PFSK-1 (cell line): ENCODE results near the gene PC.

Experiments
- FOXP2 ChIP-seq: optimal IDR thresholded peaks from 2 replicates; pipeline ENCODE3; 2011; ENCODE audit warnings: borderline replicate concordance, control low read depth, inconsistent platforms; ENCODE audit not compliant: insufficient read depth; ENCODE audit errors: extremely low read length, extremely low read depth
- POLR2AphosphoS5 ChIP-seq: IDR thresholded peaks from 2 replicates; pipeline ENCODE4 v1.6.1; 2012; ENCODE audit warnings: low read depth, mild to moderate bottlenecking, control low read depth, low read length, moderate library complexity
- SIN3A ChIP-seq: IDR thresholded peaks from 2 replicates; pipeline ENCODE4 v1.6.1; 2012; ENCODE audit warnings: mild to moderate bottlenecking, low read length, moderate library complexity, borderline replicate concordance; ENCODE audit not compliant: insufficient read depth
- TAF1 ChIP-seq: IDR thresholded peaks from 2 replicates; pipeline ENCODE4 v1.6.1; 2012; ENCODE audit warnings: low read length, control low read depth, borderline replicate concordance; ENCODE audit not compliant: insufficient read depth
- TF ChIP-seq, protein P1 (sequence below), 2 experiments: IDR thresholded peaks; 2 replicates each; pipeline versions ENCODE4 v1.6.1 to v1.8.0; 2011 to 2012; ENCODE audit warnings: low read depth in 2 of 2, low read length in 2 of 2, control low read depth in 1 of 2, inconsistent platforms in 1 of 2, mild to moderate bottlenecking in 1 of 2, moderate library complexity in 1 of 2; ENCODE audit not compliant: insufficient read depth in 1 of 2

The PC gene

GRCh38 chr11:66958956-66959274 lies 732 bp upstream of the PC start:
- no peak for TF ChIP-seq SIN3A
- TF ChIP-seq, protein P1, sequence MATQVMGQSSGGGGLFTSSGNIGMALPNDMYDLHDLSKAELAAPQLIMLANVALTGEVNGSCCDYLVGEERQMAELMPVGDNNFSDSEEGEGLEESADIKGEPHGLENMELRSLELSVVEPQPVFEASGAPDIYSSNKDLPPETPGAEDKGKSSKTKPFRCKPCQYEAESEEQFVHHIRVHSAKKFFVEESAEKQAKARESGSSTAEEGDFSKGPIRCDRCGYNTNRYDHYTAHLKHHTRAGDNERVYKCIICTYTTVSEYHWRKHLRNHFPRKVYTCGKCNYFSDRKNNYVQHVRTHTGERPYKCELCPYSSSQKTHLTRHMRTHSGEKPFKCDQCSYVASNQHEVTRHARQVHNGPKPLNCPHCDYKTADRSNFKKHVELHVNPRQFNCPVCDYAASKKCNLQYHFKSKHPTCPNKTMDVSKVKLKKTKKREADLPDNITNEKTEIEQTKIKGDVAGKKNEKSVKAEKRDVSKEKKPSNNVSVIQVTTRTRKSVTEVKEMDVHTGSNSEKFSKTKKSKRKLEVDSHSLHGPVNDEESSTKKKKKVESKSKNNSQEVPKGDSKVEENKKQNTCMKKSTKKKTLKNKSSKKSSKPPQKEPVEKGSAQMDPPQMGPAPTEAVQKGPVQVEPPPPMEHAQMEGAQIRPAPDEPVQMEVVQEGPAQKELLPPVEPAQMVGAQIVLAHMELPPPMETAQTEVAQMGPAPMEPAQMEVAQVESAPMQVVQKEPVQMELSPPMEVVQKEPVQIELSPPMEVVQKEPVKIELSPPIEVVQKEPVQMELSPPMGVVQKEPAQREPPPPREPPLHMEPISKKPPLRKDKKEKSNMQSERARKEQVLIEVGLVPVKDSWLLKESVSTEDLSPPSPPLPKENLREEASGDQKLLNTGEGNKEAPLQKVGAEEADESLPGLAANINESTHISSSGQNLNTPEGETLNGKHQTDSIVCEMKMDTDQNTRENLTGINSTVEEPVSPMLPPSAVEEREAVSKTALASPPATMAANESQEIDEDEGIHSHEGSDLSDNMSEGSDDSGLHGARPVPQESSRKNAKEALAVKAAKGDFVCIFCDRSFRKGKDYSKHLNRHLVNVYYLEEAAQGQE (IDR thresholded peaks at IDR 0.05; ENCODE audit: insufficient read depth in 1 of 2, low read depth in 2 of 2, low read length in 2 of 2): no peak
- TF ChIP-seq TAF1: no peak
- TF ChIP-seq POLR2AphosphoS5: no peak
- TF ChIP-seq FOXP2: no peak

GRCh38 chr11:66957971-66958231 lies 282 bp downstream of the PC start:
- TF ChIP-seq POLR2AphosphoS5 (no peak), FOXP2 (peak; percentile 14)

DNA sequence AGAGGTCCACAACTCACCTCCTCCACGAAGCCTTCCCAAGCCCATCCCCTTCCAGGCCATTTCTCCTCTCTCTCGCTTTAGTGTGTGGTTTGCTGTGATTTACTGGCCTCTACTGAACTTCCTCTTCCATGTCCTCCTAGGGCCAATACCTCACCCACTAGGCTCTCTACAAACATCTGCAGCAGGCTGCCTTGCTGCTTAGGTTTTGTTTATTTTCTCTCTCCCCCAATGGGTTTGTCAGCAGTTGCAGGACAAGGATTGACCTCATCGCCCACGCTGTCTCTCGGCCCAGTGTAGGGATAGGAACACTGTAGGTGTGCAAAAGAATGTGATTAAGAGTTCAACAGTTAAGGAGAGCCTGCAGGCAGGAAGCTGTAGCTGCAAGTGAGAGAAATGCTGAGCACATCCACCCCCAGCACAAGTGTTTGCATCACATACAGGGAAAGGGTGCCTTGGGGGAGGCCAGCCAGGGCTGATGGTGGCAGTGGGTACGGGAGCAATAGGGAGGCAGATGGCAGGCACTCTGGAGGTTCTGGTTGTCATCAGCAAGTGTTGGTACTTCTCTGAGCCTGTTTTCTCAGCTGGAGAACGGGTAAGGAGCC lies 1.4 kb downstream of the PC start:
- no peak for TF ChIP-seq POLR2AphosphoS5
- peak; percentile 22; the same call in 1 of the 2 replicates for TF ChIP-seq TAF1
- TF ChIP-seq FOXP2: peak; percentile 75

DNA sequence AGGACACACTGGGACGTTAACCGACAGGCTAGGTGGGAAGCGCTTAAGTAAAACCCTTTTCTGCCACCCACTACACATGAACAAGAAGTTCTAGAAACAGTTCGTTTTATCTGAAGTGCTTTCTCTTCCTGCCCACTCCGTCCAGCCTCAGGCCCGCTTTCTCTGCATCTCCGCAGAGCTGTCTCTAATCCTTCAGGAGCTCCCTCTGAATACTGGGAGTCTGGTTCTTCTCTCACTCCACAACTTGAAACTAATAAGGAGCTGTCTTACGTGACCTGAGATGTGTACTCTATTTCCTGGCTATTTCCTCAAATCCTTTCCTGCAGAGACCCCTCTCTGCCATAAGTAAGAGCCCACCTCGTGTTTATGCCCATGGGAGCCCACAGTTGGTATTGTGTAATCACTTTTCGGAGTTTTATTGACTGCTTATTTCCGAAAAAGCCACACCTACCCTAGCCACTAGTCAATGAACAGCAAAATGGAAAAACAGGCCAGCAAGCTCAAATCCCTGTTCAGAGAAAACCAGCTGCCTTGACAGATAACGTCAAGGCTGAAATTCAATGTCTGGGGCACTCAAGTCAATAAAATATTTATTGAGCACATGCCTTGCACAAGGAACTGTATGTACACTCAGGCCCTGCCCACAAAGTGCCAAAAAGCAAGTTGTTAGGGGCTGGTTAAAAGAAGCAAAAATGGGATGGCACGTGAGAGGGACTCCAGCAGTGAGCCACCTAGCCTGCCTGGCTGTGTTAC lies 4.9 kb downstream of the PC start:
- TF ChIP-seq FOXP2 (no peak), TAF1 (no peak), POLR2AphosphoS5 (no peak), SIN3A (no peak)
- TF ChIP-seq, protein P1 (IDR thresholded peaks at IDR 0.05; ENCODE audit: insufficient read depth in 1 of 2, low read depth in 2 of 2, low read length in 2 of 2): no peak

GRCh38 chr11:66951927-66952337 lies 6.3 kb downstream of the PC start:
- TF ChIP-seq POLR2AphosphoS5 (no peak), FOXP2 (peak; percentile 17)

DNA sequence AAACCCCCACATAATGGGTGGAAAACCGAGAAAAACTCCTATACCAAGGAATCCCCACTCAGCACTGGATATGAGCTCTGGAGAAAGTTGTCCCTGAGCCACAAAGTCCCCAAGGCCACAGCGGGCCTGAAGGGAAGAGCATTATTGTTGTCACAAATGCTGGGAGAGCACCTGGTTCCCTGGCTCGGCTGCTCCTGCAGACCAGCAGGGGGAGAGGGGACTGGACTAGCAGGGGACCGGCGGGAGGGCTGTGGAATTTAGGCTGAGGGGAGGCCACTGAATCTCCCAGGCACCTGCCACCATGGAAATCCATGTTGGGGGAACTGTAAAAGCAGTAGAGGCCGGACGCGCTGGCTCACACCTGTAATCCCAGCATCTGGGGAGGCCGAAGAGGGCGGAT lies 7.0 kb downstream of the PC start:
- TF ChIP-seq POLR2AphosphoS5 (no peak), FOXP2 (no peak), SIN3A (no peak), TAF1 (no peak)
- TF ChIP-seq, protein P1 (IDR thresholded peaks at IDR 0.05; ENCODE audit: insufficient read depth in 1 of 2, low read depth in 2 of 2, low read length in 2 of 2): no peak

DNA sequence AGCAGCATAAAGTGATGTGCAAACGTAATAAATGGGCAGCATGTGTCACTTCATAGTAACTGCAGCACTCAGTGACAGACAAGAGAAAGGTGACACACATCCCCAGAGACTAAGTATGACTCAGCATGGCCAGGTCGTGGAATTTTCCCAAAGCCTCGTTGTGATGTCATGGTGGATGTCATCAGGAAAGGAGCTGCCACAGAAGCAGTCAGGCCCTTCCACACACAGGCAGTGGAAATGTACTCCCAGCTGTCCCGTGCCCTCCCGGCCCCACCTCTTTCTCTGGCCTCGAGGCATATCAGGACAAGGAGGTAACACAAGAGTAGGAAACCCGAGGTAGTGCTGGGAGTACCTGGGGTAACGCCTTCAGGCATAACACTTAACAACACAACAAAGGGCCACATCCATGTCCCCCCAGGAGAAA lies 8.1 kb downstream of the PC start:
- TF ChIP-seq POLR2AphosphoS5: no peak
- TF ChIP-seq, protein P1 (IDR thresholded peaks at IDR 0.05; ENCODE audit: insufficient read depth in 1 of 2, low read depth in 2 of 2, low read length in 2 of 2): no peak
- TF ChIP-seq SIN3A: no peak; the same call in 1 of the 2 replicates
- no peak for TF ChIP-seq TAF1
- TF ChIP-seq FOXP2: no peak
